HG02840 (cell line): ENCODE results near the gene CACNA2D3.
"Not testable (repeated sequence)": the region's sequence is repeated elsewhere in the genome, so short reads cannot be mapped to it uniquely, and the experiment has no call there.

Source experiments
- ATAC-seq: cut with Tn5 transposase; IDR thresholded peaks from one replicate; pipeline ENCODE4 v1.9.1; 2021; ENCODE audit warnings: mild to moderate bottlenecking, moderate library complexity, moderate number of reproducible peaks; ENCODE audit not compliant: unreplicated experiment, low FRiP score

The CACNA2D3 gene

DNA sequence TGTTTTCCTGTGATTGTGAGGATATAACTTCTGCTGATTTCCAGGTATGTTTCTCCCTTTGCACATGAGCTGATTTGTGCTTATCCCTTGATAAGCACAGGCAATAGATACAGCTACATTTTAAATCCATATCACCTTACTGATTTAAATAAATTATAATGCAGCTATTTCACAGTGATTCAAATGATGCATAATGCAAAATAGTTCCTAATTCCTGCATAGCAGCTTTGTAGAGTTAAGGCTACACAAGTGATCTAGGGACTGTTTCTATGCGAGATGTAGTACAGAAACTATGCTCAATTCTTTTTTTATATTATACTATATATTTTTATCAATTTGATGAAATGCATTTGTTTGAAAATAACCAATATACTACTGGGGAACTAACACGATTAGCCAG, 471.3 kb downstream of the CACNA2D3 start:
- ATAC-seq = no peak

GRCh38 chr3:54596087-54596486, 473.7 kb downstream of the CACNA2D3 start:
- no peak for ATAC-seq

DNA sequence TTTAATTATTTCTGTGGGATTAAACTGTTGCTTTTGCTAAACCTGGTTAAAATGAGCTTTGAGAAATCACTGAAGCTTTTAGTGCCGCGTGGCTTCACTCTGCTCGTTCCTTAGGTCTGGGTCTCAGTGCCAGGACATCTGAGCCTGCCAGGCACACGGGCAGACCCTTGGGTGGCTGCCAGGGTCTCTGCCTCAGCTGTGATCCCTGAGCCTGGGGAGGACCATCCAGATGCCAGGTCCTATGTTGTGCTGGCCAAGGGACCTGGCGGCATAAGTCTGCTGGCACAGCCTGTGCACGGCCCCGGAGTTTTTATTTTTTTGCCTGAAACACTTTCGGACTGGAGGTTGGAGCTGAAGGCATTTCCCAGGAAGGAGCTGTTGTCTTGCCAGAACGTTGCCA, 477.4 kb downstream of the CACNA2D3 start:
- ATAC-seq = no peak

GRCh38 chr3:54600441-54601204, 478.3 kb downstream of the CACNA2D3 start:
- ATAC-seq = no peak

DNA sequence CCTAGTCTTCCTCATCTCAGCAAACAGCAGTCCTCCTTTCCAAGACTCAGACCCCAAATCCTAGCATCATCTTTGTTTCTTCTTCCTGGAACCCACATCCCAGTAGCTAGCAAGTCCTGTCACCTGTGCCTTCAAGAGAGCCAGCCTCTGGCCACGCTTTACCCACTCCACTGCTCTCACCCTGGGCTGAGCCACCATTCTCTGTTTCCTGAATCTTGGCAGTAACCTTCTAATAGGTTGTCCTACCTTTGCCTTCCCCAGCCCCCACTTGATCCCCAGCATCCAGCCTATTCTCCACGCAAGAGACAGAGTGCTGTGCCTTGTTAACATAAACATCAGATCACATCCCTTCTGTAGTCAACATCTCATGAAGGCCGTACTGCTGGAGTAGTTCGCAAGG, 482.1 kb downstream of the CACNA2D3 start:
- ATAC-seq = no peak

DNA sequence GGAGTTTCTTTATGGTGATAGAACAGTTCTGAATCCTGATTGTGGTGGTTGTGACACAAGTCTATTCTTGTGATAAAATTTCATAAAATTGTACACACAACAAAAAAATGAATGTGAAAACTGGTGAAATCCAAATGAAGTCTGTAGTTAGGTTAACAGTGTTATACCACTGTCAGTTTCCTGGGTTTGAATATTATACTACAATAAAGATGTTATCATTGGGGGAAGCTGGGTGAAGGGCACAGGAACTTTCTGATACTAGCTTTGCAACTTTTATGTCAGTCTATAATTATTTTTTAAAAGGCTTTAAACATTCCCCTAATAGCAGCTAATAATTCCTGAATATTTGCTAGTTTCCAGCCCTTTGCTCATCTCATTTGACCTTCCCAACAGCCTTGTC, 485.7 kb downstream of the CACNA2D3 start:
- no peak for ATAC-seq

DNA sequence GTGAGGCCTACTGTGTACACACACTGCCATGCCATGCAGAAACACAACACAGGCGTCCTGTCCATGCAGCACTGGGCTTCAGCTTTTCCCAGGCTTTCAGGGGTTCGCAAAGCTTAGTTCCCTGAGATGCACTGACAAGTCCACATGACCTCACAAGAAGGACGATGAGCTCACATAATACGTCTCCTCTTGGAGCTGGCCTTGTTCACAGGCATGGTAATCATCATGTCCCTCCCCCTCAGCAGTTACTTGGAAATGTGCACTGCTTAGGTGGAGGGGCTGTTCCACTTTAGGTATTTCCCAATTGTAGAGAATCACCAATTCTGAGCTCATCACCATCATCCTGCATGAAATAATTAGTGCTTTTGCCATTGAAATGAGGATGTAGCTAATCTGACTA, 496.7 kb downstream of the CACNA2D3 start:
- ATAC-seq = no peak

DNA sequence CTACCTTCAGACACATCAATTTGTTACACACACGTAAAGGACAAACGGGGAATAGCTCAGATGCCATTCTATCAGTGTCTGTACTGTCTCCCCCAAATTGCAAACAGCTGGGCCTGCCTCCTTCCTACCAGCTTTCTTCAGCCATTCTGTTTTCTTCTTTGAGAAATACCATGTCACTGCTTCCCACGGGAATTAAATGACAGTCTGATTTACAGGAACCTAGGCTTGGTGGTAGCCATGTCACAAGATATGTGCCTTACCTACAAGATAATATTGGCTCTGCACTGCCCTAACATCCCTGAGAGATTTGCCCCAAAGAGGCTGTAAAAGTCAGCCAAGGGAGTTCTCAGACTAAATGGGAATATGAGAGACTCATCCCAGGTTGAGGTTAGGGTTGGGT, 497.2 kb downstream of the CACNA2D3 start:
- ATAC-seq = no peak

DNA sequence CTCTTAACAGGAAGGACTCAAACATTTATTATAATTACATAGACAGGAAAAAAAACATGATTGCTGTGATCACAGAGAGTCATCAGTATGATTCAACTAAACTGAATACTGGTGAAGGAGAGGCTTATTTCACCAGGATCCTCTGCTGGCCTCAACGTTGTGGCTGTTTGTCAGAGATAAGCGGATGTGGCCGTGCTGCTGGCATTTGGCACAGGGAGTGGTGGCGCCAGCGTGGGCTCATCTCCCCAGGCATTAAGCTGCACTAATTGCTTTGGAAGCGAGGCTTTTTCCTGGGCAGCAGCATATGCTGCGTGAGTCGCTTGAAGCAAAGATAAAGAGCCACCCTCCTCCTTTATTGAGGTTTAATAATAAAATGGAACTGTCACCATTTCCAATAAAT, 498.8 kb downstream of the CACNA2D3 start:
- ATAC-seq = no peak

DNA sequence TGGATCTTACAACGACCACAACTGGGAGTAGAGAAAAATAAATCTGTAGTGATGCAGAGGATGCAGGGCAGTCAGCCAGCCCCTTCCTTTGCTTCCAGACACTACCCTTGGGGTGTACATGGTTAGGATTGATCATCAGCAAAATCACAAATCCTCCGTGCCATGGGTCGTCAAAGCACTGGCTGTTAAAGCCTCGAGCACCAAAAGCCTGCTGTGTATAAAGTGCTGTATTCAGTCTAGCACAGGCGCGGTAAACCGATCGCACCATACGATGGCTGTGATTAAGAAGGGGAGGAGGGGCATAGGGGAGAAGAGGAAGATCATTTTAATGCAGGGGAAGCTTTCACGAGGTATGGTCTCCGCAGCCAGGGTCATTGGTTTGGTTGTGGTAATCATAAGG, 500.3 kb downstream of the CACNA2D3 start:
- ATAC-seq = no peak

GRCh38 chr3:54625805-54626787, 503.7 kb downstream of the CACNA2D3 start:
- no peak for ATAC-seq

DNA sequence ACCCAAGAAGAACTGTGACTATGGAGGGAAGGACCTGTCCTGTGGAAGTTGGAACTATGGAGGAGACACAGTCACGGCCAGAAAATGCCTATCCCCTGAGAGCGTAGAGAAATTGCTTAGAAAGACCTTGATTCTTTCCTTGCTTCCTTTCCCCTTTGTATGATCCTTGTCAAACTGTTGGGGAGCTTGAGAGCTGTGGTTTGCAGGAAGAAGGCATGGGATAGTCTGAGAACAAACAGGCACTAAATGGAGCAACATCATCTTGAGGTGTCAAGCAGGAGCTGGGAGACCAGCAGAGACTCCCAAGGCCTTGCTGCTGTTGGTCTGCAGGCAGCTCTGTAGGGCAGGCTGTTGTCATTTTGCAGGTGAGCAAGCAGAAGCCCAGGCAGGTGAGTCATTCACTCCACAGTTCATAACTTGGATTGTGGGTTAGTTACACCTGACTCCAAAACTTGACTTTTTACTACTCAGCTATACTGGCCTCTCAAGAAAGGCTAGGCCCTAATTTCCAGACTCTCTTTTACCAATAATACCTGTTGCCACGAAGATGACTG, 506.6 kb downstream of the CACNA2D3 start:
- no peak for ATAC-seq

GRCh38 chr3:54630101-54630623, 507.8 kb downstream of the CACNA2D3 start:
- ATAC-seq = no peak

DNA sequence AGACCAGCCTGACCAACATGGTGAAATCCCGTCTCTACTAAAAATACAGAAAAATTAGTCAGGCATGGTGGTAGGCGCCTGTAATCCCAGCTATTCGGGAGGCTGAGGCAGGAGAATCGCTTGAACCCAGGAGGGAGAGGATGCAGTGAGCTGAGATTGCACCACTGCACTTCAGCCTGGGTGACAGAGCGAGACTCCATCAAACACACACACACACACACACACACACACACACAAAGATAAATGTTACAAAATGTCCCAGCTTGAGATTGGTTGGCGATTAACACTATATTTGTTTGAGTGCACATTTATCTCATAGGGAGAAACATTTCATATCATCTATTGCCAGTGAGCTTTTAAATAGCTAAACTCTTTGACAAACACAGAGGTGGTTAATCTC, 508.6 kb downstream of the CACNA2D3 start:
- not testable (repeated sequence) for ATAC-seq

GRCh38 chr3:54631516-54632325, 509.4 kb downstream of the CACNA2D3 start:
- ATAC-seq = no peak

DNA sequence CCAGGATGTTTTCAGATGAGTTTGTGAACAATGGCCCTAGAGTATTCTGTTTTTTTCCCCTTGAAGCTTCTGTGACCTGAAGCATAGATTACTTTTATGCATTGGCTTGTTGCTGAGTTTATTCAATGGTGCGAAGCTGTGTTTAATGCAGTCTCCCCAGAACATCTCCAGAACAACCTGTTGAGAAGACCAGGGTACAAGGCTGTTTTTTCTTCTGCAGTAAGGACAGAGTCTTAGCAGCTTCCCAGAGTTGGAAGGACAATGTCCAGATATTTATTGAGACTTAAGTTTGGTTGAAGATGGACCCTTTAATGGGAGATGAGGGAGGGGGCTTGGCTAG, 509.9 kb downstream of the CACNA2D3 start:
- ATAC-seq = no peak

DNA sequence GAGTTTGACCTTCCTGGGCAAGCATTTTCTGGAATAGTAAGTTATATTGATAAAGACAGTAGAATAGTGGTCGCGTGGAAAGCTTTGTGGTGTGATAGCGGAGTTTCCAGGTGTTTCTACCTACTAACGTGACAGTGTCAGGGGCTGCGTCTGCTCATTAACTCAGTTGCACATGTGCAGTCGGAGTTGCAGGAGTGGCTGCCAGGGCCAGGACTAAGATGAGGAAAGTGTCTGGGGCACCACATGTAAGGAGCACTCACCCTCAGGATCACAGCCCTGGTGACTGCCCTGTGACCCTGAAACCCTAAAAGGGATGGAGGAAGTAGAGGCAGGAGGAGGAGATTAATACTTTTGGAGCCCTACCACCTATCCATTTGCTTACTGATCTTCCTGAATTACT, 510.5 kb downstream of the CACNA2D3 start:
- no peak for ATAC-seq

DNA sequence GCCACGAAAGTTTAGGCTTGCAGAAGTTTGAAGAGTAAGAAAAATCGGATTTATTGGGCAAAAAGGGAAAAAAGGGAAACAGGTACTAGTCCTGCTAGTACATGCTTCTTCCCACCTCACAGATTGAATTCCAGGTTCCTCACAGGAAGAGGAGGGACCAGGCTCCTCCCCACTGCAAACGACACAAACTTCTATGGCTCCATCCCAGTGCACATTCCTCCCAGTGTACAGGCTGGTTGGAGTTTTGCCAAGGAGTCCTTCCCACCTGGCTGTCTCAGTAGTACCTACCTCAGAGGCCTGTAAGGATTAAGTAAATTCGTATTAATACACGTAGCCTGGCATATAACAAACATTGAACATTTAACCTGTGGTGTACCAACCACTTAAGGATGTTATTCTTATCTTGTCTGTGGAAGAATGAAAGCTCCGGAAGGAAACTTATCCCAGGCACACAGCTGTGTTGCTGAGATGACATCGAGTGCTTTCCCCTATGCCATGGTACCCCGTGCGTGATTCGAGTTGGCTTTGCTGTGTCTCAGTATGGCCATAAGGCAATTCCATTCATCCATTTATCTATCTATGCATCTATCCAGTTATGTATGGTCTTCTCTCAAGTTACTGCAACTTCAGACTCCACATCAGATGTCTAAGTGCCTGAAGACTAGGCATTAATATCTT, 511.2 kb downstream of the CACNA2D3 start:
- ATAC-seq = no peak

DNA sequence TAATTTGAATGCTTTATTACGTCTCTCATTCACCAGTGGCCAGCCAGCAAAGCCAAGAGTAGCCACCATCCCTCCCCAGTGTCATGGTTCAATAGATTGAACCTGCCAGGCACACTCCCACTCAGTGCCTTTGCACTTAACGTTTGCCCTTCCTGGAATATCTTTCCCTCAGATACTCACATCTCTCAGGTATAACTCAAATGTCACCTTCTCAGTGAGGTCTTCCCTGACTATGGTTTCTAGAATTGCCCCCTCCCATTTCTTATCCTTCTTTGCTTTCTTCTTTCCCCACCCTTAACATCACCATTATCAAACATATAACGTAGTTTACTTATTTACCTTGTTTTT, 511.7 kb downstream of the CACNA2D3 start:
- ATAC-seq = no peak
